ENCODE data around the gene CCDC9B.

- no peak for TF ChIP-seq CTCF (IDR thresholded peaks at IDR 0.05; ENCODE audit: insufficient read depth, low read depth, low read length)
- no peak for TF ChIP-seq EZH2 (IDR thresholded peaks at IDR 0.05; ENCODE audit: insufficient read depth, low read length)
These were observed 20.9 kb upstream of the CCDC9B start for GRCh38 chr15:40361640-40362039.

Data from astrocyte (in vitro differentiated cells and primary cell).